CD4-positive, alpha-beta T cell treated with Interleukin-6 for 4 hours (primary cell): ENCODE measurements around the gene IGF2BP2.

Experiments
- DNase-seq: peaks from one replicate; pipeline ENCODE4 v3.0.0-alpha.2; 2020; ENCODE audit warnings: mixed read lengths

IGF2BP2 gene

DNA sequence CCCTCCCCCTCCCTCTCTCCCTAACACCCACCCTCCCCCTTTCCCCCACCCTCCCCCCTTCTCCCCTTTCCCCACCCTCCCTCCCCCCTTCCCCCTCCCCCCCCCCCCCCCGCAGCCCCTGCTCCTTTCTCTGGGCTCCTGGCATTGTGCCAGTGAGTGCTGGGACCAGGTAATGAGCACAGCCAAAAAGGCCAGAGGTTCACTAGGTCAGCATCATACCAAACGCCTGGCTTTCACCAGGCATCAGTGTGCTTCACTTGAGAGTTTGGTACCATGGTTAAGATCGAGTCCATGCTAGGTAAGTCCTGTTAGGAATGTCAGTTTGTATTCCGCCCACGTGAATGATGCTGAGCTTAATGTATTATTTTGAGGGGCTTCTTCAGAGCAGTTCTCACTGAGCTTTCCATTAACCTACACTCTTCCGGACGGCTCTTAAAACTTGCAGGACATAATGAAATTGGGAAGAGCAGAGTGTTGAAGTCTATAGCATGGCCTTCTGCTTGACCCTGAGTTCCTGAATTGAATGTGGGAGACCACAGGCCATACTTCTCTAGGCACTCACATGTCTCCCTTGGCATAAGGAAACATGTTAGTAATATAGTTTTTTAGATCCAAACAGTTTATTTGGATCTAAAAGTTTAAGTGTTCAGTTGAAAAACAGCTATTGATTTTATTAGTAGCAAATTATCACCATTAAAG lies 193.2 kb downstream of the IGF2BP2 start:
- no peak for DNase-seq

DNA sequence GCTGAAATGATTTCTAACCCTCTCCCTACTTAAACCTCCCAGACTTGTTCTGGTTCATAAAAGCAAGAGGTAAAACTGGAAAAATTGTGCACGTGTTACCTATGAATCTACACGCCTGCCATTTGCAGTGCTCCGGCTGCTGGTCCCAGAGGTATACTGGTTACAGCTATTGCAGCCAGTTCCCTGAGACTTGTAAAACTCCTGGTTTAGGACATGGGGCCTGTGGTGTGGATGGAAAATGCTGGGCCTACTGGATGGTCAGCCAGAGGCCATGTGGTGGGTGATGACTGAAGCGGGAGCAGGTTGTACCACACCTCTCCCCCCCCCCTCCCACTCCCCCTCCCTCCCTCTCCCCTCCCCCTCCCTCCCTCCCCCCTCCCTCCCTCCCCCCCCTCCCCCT lies 193.7 kb downstream of the IGF2BP2 start:
- DNase-seq: no peak

DNA sequence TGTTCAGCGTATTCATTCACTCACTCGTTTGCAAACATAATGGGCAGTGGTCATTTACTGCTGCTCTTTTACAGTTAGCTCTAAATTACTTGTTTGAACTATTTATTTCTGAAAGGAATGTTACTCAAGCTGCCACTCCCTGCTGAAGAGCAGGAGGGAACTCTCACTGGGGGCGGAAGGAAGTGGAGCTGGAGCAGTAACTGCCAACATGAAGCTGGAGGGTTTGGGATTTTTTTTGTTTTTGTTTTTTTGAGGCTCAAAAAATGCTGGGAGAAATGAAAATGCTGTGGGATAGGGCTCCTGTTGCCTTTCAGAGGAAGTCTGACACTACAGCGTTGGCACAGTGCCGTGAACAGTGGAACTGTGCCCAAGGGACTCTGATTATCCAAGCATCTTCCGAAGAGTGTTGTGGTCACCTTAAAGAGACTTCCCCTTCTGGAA lies 194.6 kb downstream of the IGF2BP2 start:
- no peak for DNase-seq

DNA sequence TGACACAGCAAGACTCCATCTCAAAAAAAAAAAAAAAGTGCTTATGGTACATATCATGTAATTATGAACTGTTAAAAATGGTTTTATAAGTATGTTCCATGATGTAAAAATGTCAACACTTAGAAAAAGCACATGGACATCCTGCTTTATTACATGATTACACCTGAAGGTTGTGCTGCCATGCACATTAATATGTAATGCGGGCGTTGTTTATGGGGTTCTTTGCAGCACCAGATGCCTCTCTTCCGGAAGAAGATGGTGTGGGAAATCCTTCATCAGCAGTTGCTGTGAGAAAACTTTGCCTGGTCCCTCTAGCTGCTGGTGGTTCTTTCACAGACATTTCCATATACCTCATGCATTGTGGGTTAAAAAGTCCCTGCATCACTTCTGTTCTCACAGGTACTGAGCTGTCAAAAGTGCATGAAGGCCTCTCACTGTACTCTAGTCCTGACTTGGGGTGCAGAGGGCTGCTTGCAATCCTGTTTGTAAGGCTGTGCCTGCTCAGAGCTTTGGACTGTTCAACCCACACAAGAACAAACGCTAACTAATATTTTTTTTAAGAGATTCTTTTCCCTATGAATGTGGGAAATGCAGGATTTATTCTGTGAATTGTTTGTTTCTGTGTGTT lies 195.2 kb downstream of the IGF2BP2 start:
- no peak for DNase-seq

DNA sequence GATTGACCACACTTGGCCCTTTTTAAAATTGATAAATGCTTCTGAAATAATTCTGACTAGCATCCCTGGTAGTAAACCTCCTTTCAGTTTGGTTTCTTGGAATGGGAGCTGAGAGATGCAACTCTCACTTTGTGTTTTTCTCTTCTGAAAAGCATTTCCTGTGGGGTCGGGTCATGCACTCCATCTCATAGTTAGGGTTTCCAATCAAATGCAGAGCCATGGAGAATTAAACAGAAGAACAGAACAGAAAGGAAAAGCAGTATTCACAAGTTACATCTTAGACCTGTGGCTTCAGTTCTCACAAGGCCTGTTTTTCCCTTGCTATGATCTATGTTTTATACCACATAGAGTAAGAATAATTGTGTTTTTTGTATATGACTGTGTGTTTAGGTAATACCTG lies 199.1 kb downstream of the IGF2BP2 start:
- no peak for DNase-seq

DNA sequence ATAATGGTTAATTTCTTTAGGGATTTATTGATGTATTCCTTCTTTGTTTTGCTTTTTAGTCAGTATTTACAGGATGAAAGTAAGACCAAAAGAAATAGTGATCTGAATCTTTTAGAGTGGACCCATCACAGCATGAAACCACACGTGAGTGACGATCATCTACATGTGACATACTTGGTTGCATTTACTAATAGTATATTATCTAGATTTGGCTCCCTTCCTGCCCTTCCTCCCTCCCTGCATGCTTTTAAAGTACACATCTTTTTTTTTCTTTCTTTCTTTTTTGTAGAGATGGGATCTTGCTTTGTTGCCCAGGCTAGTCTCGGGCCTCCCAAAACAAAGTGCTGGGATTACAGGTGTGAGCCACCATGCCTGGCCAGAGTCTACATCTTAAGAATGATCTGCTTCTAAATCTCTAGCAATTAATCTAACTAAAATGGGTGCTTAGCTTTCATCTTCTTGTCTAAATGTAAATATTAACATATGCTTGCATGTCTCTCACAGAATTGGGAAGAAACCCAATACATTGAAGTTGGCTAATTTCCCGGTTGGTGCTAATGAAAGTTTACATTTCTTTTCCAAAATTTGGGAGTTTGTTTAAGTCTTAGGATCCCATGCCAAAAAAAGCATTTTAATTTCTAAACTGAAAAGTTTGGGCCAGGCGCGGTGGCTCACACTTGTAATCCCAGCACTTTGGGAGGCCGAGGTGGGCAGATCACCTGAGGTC lies 200.7 kb downstream of the IGF2BP2 start:
- no peak for DNase-seq

DNA sequence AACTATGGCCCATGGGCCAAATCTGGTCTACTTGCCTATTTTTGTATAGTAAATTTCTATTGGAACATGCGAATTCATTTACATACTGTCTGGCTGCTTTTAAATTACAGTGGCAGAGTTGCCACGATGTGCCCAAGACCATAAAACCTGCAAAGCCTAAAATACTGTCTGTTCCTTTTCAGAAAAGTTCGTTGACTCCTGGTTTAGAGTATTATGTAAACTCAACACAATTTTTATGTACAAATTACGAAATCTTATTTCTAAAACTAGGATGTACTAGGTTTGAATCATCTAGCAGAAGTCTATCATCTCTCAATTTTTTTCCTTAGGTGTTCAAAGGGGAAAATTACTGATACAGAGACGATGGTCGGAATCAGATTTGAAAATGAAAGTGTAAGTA lies 211.8 kb downstream of the IGF2BP2 start:
- no peak for DNase-seq

DNA sequence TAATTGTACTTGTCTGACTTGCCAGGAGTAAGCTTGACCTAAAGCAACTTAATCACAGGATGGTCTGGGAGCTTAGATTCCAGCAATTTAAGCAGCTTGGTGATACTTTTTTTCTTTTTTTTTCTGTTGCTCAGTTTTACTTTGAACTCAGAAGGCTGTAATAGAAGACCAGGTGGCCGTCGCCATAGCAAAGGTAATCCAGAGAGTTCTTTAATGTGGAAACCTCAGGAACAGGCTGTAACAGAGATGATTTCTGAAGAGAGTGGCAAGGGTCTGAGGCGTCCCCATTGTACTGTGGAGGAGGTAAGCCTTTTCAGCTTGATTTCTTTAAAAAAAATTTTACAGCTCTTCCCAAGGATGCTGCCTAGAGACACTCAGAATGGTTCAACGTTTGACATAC lies 218.6 kb downstream of the IGF2BP2 start:
- no peak for DNase-seq

DNA sequence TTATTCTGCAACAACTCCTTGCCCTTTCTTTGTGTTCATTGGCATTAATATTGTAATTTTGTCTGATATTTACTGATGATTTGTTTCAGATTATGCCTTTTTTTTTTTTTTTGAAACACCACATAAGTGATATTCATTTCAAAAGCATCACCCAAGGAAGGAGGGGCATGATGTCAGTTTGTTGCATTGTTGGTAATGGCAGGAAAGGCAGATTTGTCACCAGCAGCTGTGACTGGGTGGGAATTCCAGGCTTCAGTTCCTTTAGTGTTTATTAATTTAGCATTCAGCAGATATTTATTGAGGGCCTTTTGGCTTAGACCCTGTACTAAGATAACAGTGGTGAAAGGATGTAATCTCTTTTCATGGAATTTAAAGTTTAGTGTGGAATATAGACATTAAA lies 219.3 kb downstream of the IGF2BP2 start:
- DNase-seq: no peak

DNA sequence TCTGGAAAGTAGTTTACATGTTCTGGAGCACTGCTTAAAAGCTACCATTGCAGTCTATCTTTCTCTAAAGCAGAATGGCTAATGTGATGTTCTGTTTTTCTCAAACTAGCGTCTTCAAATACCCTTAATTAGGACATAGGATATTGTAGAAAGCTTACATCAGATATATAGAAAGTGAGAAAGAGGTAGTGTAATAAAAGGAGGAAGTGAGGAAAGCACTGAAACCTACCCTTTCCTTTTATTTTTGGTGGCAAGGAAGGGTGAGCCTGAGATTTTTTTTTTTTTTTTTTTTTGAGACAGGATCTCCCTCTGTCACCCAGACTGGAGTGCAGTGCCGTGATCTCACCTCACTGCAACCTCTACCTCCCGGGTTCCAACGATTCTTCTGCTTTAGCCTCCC lies 229.3 kb downstream of the IGF2BP2 start:
- no peak for DNase-seq

DNA sequence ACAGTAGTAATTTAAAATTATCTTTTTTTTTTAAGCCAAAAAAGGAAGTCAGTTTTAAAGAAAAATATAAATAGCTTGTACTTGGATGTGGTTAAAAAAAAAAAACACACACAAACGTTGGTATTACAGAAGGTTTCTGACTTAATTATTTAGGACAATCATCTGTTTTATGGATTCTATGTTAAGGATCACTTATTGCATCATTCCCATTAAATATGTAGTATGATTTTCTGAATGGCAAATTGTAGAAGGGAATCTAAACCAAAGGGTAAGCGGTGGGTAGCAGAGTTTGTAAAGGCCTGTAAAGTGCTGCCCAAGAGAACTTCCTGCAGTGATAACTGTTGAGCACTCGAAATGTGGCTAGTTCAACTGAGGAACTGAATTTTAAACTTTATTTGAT lies 230.8 kb downstream of the IGF2BP2 start:
- no peak for DNase-seq
